ENCODE measurements around the gene RCE1. TPM values are rescaled to one million over a fixed set of nuclear protein-coding genes. Genes with fewer than 3 reads are reported as not detected.
"Not testable (repeated sequence)": the region's sequence is repeated elsewhere in the genome, so short reads cannot be mapped to it uniquely, and the experiment has no call there.

The RCE1 gene
- 14.1 TPM for total RNA-seq
- long read RNA-seq, transcript RCE1-201 (8 exons, 1,485 nt), result major isoform, 21 of 44 reads
- long read RNA-seq, transcript RCE1-203 (8 exons, 1,428 nt), result minor isoform, 6 of 44 reads
- long read RNA-seq, transcript RCE1-202 (7 exons, 1,379 nt), result minor isoform, 5 of 44 reads
- long read RNA-seq, partial matches to known transcripts, result 4 of 44 reads
- long read RNA-seq, other reads (novel, unspliced or antisense), result 7 of 44 reads

- peak; percentile 99 for DNase-seq (ENCODE audit: low spot score)
Observed at GRCh38 chr11:66842896-66843775, at the start of gene RCE1. RCE1 (plus strand) TSS chr11:66843441; CDS start chr11:66843456, 15 bp downstream.

DNA sequence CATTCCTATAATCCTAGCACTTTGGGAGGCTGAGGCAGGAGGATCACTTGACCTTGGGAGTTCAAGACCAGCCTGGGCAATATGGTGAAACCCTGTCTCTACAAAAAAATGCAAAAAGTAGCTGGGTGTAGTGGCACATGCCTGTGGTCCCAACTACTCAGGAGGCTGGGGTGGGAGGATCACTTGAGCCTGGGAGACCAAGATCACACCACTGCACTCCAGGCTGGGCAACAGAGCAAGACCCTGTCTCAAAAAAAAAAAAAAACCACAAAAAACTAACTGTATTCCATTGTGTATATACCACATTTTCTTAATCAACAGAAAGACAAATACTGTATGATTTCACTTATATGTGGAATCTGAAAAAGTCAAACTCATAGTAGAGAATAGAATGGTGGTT, 43.4 kb upstream of the RCE1 start:
- not testable (repeated sequence) for DNase-seq (ENCODE audit: low spot score)

DNA sequence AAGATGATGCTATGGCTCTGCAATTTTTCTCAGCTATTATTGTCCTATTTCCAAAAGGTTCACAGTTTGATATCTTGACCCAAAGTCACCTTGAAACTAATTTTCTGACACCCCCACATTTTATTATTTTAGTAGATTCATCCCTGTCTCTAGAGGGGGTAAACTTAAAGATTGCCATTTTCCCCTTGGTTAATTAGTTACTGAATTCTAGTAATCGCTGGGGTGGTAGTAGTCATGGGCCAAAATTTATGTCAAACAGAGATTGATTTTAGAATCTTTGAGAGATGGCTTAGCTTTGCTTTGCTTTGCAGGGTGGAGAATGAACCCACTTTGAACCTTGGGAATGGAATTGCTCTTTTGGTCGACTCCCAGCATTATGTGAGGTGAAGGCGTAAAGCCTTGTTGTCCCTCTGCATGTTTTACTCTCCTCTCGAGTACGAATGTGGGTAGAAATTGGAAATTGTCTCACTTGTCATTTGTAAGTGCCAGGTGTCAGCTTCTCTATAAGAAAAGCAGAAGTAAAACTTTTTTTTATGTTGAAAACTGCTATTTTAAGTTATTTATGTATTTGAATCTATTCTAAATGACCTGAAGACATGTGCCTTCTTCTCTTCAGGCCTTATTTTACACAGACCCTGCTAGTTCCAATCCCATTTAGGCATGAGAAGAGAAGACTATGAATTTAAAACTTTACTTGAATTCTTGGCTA, 42.4 kb upstream of the RCE1 start:
- no peak for DNase-seq (ENCODE audit: low spot score)

- no peak for DNase-seq (ENCODE audit: low spot score)
Observed at GRCh38 chr11:66809592-66809991, 33.6 kb upstream of the RCE1 start.

GRCh38 chr11:66810576-66811185, 32.6 kb upstream of the RCE1 start:
- no peak for DNase-seq (ENCODE audit: low spot score)

GRCh38 chr11:66814678-66815077, 28.6 kb upstream of the RCE1 start:
- DNase-seq (ENCODE audit: low spot score), result no peak

- no peak for DNase-seq (ENCODE audit: low spot score)
Observed at GRCh38 chr11:66815646-66816045, 27.6 kb upstream of the RCE1 start.

DNA sequence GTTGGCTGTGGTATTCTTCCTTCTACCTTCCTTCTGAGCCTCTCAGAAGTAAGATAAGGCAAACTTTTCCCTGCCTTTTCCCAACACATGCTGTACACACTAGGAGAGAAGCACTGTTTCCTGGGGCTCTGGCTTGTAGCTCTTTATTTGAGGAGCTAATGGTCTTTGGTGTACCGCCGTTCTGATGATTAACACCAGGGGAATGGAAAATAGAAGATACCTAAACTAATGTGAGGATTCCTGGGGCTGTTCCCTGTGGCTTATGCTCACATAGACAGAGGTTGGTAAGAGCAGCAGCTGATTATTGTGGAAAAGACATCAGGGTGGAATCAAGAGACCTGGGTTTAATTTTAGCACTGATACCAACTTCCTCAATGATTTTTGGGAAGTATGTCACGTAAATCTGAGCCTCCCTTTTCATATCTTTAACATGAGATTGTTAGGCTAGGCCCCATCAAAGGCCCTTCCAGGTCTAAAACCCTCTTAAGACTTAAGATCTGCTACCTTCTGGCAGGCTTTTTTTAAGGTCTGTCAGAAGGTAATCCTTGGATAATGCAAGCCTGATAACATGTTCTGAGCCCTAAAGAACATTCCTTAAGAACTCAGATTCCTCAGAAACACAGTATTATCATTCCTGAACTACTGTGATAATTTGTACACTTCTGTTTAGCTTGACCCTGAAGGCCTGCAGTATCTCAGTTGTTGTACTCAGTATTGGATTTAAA, 24.8 kb upstream of the RCE1 start:
- DNase-seq (ENCODE audit: low spot score), result no peak

DNA sequence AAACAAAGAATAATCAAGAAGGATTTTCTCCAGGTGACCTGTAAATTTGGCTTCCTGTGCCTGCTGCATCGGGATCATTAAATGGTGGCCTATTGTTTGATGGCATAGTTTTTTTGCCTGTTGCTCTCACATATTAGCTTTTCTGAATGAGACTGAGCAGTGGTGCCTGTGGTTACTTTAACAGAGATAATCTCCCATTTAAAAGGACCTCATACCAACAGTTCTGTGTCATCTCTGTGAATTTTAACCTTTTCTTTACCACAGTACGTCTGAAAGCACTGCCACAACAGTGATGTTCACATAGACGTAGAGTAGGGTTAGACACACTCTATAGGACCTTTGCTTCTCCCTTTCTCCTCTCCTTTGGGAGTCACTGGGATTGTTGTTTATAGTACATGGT, 22.9 kb upstream of the RCE1 start:
- no peak for DNase-seq (ENCODE audit: low spot score)

- DNase-seq (ENCODE audit: low spot score), result no peak
Observed at GRCh38 chr11:66820901-66821300, 22.3 kb upstream of the RCE1 start.

GRCh38 chr11:66823700-66824099, 19.5 kb upstream of the RCE1 start:
- DNase-seq (ENCODE audit: low spot score), result no peak

DNA sequence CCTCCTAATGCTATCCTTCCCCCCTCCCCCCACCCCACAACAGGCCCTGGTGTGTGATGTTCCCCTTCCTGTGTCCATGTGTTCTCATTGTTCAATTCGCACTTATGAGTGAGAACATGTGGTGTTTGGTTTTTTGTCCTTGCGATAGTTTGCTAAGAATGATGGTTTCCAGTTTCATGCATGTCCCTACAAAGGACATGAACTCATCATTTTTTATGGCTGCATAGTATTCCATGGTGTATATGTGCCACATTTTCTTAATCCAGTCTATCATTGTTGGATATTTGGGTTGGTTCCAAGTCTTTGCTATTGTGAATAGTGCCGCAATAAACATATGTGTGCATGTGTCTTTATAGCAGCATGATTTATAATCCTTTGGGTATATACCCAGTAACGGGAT, 18.7 kb upstream of the RCE1 start:
- not testable (repeated sequence) for DNase-seq (ENCODE audit: low spot score)

DNA sequence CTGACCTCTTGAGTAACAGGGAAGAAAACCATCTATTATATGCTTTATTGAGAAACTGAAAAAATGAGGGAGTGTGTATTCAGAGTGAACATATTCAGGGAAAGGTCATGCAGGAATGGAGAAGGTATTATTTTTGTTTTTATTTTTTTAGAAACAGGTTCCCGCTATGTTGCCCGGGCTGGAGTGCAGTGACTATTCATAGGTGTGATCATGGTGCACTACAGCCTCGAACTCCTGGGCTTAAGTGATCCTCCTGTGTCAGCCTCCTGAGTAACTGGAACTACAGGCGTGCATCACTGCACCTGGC, 8.7 kb upstream of the RCE1 start:
- no peak for DNase-seq (ENCODE audit: low spot score)

- no peak for DNase-seq (ENCODE audit: low spot score)
Observed at GRCh38 chr11:66834943-66835342, 8.3 kb upstream of the RCE1 start.

- DNase-seq (ENCODE audit: low spot score), result no peak
Observed at GRCh38 chr11:66835768-66836405, 7.4 kb upstream of the RCE1 start.

DNA sequence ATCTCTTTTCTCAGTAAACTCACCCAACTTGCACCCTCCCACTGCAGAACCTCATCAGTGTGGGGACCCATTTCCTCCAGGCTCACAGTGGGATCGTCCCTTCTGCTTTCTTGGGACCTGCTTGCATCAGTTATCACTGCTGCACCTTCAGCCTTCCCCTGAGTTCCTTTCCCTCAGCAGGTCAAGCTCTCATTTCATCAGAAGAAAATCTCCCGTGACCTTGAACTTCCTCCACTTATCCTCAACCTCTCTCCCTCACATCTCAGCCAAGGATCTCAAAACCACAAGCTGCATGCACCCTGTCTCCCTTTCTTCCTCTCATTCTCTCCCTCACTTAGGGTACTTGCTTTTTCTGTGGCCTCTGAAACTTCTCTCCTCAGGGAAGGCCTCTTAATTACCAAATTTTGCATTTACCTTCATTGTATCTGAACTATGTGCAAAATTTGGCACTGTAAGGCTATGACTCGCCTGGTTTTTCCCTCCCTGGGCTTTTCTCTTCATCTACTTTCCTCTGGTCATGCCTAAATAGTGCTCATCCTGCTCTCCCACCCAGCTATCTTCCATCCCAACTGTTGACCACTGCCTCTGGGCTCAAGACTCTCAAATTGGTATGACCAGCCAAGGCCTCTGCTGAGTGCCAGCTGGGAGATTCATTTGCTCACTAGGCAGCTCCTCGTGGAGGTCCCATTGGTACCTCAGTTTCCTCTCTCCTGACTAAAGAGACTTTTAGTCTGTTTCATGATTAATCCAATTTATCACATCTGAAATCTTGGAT, 2.7 kb upstream of the RCE1 start:
- no peak for DNase-seq (ENCODE audit: low spot score)

- DNase-seq (ENCODE audit: low spot score), result no peak
Observed at GRCh38 chr11:66841861-66842260, 1.4 kb upstream of the RCE1 start.

GRCh38 chr11:66842501-66842895, 743 bp upstream of the RCE1 start:
- DNase-seq (ENCODE audit: low spot score), result no peak

DNA sequence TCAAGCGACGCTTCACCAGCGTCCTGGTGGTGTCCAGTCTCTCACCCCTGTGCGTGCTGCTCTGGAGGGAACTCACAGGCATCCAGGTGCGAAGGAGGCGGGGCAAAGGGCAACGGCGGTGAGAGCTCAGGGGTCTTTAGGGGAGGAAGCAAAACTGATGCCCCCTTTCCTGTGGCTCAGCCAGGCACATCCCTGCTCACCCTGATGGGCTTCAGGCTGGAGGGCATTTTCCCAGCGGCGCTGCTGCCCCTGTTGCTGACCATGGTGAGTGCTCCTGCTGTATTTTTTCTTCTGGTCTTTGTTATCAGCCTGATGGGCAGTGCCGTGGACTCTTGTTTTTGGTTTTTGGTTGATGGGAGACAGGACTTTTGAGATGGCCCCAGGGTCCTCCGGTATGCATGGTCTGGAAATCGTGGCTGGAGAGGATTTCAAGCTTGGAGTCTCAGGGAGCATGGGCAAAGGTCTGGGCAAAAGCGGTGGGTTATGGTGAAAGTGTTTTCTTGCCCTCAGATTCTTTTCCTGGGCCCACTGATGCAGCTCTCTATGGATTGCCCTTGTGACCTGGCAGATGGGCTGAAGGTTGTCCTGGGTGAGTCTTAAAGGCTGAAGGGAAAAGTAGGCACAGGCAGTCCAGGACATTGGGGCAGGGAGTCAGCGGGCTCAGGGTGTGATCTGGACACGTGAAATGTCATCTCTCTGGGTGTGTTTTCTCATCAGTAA, 695 bp downstream of the RCE1 start:
- DNase-seq (ENCODE audit: low spot score), result no peak

Measured in mesenteric fat pad (tissue), 1 donor.